Measurements from ENCODE around the gene KCNQ1. TPM values are rescaled to one million over a fixed set of nuclear protein-coding genes. Genes with fewer than 3 reads are reported as not detected.

KCNQ1 gene
- total RNA-seq, 1 experiment from 2014 or later, result 2.3 TPM

DNA sequence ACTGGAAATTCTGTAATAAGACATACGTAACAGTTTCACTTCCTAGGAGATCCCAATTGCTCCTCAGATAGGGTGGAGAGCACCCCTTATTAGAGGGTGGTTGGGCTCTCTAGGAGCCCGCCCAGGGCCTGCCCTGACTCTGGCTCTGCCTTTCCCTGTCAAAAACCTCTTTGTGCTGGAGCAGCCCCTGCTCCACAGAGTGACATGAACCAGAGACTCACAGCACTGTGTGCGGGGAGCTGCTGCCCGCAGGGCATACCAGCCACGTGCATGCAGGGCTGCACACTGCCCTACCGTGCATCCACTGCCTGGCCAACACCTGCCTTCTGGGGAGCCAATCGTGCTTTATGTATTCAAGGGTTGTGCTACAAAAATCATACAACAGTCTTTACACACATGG is 230.7 kb downstream of the KCNQ1 start:
- no peaks in the 10 kb centered on the region for H3K79me1 ChIP-seq (ENCODE audit: insufficient read depth, low read depth, low read length, poor library complexity, severe bottlenecking)
- peaks cover 16 to 26% of the 10 kb centered on the region in 2 experiments for H3K4me1 Mint-ChIP-seq
- H4K91ac ChIP-seq (ENCODE audit: insufficient read length, low read depth, low read length), result no peak overlapping the region
- no peak overlapping the region for H3K27ac ChIP-seq (ENCODE audit: insufficient read length, low read depth, low read length)
- H3T11ph ChIP-seq (ENCODE audit: low read length), result no peak overlapping the region
- no peak overlapping the region for H3K18ac ChIP-seq (ENCODE audit: insufficient read length, low read depth, low read length)
- no peak overlapping the region for H4K5ac ChIP-seq (ENCODE audit: insufficient read length, low read depth, low read length)
- no peak overlapping the region for H3K56ac ChIP-seq (ENCODE audit: insufficient read length, low read depth, low read length)
- H3K23ac ChIP-seq (ENCODE audit: insufficient read length, low read depth, low read length), result no peak overlapping the region
- no peak overlapping the region; the same call in 1 of the 2 replicates for H3K14ac ChIP-seq (ENCODE audit: insufficient read depth, low read length)
- H3K9me3 Mint-ChIP-seq, result no peaks in the 10 kb centered on the region; a peak in 1 of 5 replicates
- no peak overlapping the region for H2BK120ac ChIP-seq (ENCODE audit: low read depth, low read length, poor library complexity, severe bottlenecking)
- peaks cover 13% of the 10 kb centered on the region for H3K27me3 Mint-ChIP-seq (ENCODE audit: low read depth)
- H3K23me2 ChIP-seq (ENCODE audit: insufficient read length, low read depth, low read length, poor library complexity, severe bottlenecking), result no peaks in the 10 kb centered on the region
- no peak overlapping the region for H3K27ac Mint-ChIP-seq
- no peak overlapping the region for H4K8ac ChIP-seq (replicated peaks; ENCODE audit: insufficient read length, low read depth, low read length)
- H3K4me2 ChIP-seq (ENCODE audit: insufficient read depth, insufficient read length, low read length), result no peak overlapping the region
- H2AK5ac ChIP-seq (ENCODE audit: insufficient read length, low read length), result no peak overlapping the region
- no peak overlapping the region for H2BK20ac ChIP-seq (ENCODE audit: low read depth, low read length, poor library complexity, severe bottlenecking)
- H3K4ac ChIP-seq (ENCODE audit: low read depth, low read length), result no peak overlapping the region
- no peak overlapping the region for H3K9ac ChIP-seq (ENCODE audit: extremely low read depth, insufficient read length, low read length)
- no CpG with 5 or more reads among the region's 7 CpGs for WGBS (ENCODE audit: extremely low coverage, insufficient read length, low lambda C conversion rate)
- H2BK12ac ChIP-seq (ENCODE audit: insufficient read length, low read depth, low read length), result no peak overlapping the region
- H2AFZ ChIP-seq (ENCODE audit: low read length), result no peak overlapping the region
- peak; percentile 12 for DNase-seq
- H3K4me3 Mint-ChIP-seq, result no peak overlapping the region
- TF ChIP-seq, protein P1, sequence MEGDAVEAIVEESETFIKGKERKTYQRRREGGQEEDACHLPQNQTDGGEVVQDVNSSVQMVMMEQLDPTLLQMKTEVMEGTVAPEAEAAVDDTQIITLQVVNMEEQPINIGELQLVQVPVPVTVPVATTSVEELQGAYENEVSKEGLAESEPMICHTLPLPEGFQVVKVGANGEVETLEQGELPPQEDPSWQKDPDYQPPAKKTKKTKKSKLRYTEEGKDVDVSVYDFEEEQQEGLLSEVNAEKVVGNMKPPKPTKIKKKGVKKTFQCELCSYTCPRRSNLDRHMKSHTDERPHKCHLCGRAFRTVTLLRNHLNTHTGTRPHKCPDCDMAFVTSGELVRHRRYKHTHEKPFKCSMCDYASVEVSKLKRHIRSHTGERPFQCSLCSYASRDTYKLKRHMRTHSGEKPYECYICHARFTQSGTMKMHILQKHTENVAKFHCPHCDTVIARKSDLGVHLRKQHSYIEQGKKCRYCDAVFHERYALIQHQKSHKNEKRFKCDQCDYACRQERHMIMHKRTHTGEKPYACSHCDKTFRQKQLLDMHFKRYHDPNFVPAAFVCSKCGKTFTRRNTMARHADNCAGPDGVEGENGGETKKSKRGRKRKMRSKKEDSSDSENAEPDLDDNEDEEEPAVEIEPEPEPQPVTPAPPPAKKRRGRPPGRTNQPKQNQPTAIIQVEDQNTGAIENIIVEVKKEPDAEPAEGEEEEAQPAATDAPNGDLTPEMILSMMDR (conservative IDR thresholded peaks at IDR 0.05), result no peak
- no peak overlapping the region for H2BK15ac ChIP-seq (ENCODE audit: low read depth, low read length)
- H4K20me1 ChIP-seq (ENCODE audit: control insufficient read depth, insufficient read depth, insufficient read length), result peaks cover 3% of the 10 kb centered on the region
- H3K4me1 ChIP-seq (ENCODE audit: insufficient read depth, low read length), result no peaks in the 10 kb centered on the region; the same call in 1 of the 2 replicates
- H3K27me3 ChIP-seq (ENCODE audit: insufficient read depth, low read length), result no peaks in the 10 kb centered on the region
- H3K79me2 ChIP-seq (ENCODE audit: insufficient read depth, low read length), result no peaks in the 10 kb centered on the region; the same call in 1 of the 2 replicates
- H3K9me3 ChIP-seq (ENCODE audit: control insufficient read depth, low read depth, low read length), result no peaks in the 10 kb centered on the region
- H3K36me3 Mint-ChIP-seq (ENCODE audit: insufficient read depth in 1 of 3, low read depth in 3 of 3), result peaks cover 0 to 2% (median 1%) of the 10 kb centered on the region in 3 experiments; a peak in 1 of 7 replicates
- H2BK5ac ChIP-seq (ENCODE audit: insufficient read length, low read length), result no peak overlapping the region

All from H9 (cell line).